ENCODE measurements around the gene MRPS11. TPM values are rescaled to one million over a fixed set of nuclear protein-coding genes. Genes with fewer than 3 reads are reported as not detected.
A peak's percentile ranks its signal among the peaks of the same experiment; 100 is the strongest.
"Not testable (repeated sequence)": the region's sequence is repeated elsewhere in the genome, so short reads cannot be mapped to it uniquely, and the experiment has no call there.

Gene MRPS11
- total RNA-seq, result 10 to 100 TPM; 61.3 to 73.4 (median 67.2) TPM

GRCh38 chr15:88467073-88467934 is at the start of gene MRPS11, which contains the start of gene MRPL46:
Gene MRPS11 (plus strand): TSS chr15:88467708. CDS start chr15:88467718, 10 bp downstream.
Gene MRPL46 (minus strand): TSS chr15:88467388. CDS start chr15:88467377, 11 bp downstream.
- Mint-ChIP-seq H3K4me1 (ENCODE audit: low read depth) (peaks cover 31% of the 10 kb centered on the region), H3K36me3 (ENCODE audit: insufficient read depth) (peaks cover 25% of the 10 kb centered on the region), H3K4me3 (peak within 1 kb of the TSS; percentile 92), H3K27me3 (ENCODE audit: low read depth) (no peaks in the 10 kb centered on the region), H3K9me3 (no peaks in the 10 kb centered on the region)
- ATAC-seq (peak; percentile 86 to 90), DNase-seq (peak; percentile 86)

GRCh38 chr15:88419830-88420229 is 47.7 kb upstream of the MRPS11 start:
- no peaks in the 10 kb centered on the region for H3K9me3 Mint-ChIP-seq
- H3K4me1 Mint-ChIP-seq (ENCODE audit: low read depth), result no peaks in the 10 kb centered on the region
- no peaks in the 10 kb centered on the region for H3K36me3 Mint-ChIP-seq (ENCODE audit: insufficient read depth)
- no peak for DNase-seq
- peak; percentile 89 to 94 for ATAC-seq
- peaks cover 27% of the 10 kb centered on the region for H3K27me3 Mint-ChIP-seq (ENCODE audit: low read depth)
- no peak overlapping the region for H3K4me3 Mint-ChIP-seq

- Mint-ChIP-seq H3K4me1 (ENCODE audit: low read depth) (no peaks in the 10 kb centered on the region), H3K36me3 (ENCODE audit: insufficient read depth) (no peaks in the 10 kb centered on the region), H3K27me3 (ENCODE audit: low read depth) (peaks cover 26% of the 10 kb centered on the region), H3K4me3 (no peak overlapping the region), H3K9me3 (no peaks in the 10 kb centered on the region)
- ATAC-seq (no peak), DNase-seq (no peak)
Observed at GRCh38 chr15:88423331-88423730, 44.2 kb upstream of the MRPS11 start.

DNA sequence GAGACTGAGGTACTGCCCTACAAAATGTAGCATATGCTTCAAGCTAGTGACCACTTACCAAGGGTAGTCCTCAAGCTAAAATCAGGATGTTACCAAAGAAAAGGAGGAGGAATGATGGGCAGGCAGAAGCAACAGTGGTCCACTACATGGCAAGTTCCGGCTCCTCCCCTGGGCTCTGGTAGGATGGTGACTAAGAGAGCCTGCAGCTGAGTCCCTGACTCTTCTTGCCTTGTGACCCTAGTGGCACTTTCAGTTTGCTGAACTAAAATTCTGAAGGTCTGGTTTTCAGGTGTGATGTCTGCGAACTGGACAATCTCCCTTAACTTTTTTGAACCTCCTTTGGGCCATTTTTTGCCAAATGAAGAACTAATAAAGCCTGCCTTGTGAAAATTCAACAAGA is 41.2 kb upstream of the MRPS11 start:
- no peak for ATAC-seq
- Mint-ChIP-seq H3K27me3 (ENCODE audit: low read depth) (peaks cover 26% of the 10 kb centered on the region), H3K4me3 (no peak overlapping the region), H3K4me1 (ENCODE audit: low read depth) (no peaks in the 10 kb centered on the region), H3K36me3 (ENCODE audit: insufficient read depth) (no peaks in the 10 kb centered on the region), H3K9me3 (no peaks in the 10 kb centered on the region)
- DNase-seq, result no peak

DNA sequence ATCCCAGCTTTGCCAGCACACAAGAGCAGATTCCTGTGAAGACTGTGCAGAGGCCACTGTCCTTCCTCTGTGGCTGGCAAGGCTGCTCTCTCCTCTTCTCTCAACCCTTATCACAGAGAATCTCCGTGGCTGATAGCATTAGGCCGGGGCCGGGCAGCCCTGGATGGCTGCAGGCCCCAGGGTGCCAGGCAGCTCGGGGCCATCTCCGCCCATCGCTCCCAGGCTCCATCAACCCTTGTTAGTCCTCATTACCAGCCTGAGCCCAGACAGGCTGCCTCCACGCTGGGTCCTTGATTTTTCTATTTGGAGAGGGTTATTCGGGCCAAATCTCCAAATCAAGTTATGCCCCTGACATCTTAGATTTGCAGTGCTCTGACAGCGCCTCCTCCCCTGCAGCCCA is 39.5 kb upstream of the MRPS11 start:
- ATAC-seq (no peak), DNase-seq (no peak)
- Mint-ChIP-seq H3K4me3 (no peak overlapping the region), H3K9me3 (no peaks in the 10 kb centered on the region), H3K36me3 (ENCODE audit: insufficient read depth) (no peaks in the 10 kb centered on the region), H3K4me1 (ENCODE audit: low read depth) (no peaks in the 10 kb centered on the region), H3K27me3 (ENCODE audit: low read depth) (peaks cover 25% of the 10 kb centered on the region)

GRCh38 chr15:88428805-88429605 is 38.5 kb upstream of the MRPS11 start:
- no peak overlapping the region for H3K4me3 Mint-ChIP-seq

DNA sequence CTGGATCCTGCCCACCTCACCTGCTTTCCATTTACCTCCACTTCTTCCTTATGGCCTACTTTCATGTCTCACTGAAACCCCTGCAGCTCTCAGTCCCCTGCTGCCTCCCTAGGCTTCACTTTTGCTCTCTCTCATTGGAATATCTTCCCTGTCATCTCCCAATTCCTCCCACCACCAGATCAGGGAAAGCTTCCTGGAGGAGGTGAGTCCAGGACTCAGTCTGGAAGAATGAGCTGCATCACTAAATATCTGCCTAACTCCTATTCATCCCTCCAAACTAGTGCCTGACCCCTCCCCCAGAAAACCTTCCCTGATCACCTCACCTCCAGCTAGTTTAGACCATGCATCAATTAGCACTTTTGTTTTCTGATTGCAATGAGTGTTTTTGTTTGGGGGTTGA is 37.5 kb upstream of the MRPS11 start:
- no peak overlapping the region for H3K4me3 Mint-ChIP-seq
- H3K4me1 Mint-ChIP-seq (ENCODE audit: low read depth), result no peaks in the 10 kb centered on the region
- no peaks in the 10 kb centered on the region for H3K9me3 Mint-ChIP-seq
- H3K36me3 Mint-ChIP-seq (ENCODE audit: insufficient read depth), result no peaks in the 10 kb centered on the region
- ATAC-seq, result no peak
- DNase-seq, result no peak
- H3K27me3 Mint-ChIP-seq (ENCODE audit: low read depth), result peaks cover 26% of the 10 kb centered on the region

More at GRCh38 chr15:88428805-88429605, 38.5 kb upstream of the MRPS11 start:
- no peak for ATAC-seq
- no peaks in the 10 kb centered on the region for H3K9me3 Mint-ChIP-seq
- peaks cover 29% of the 10 kb centered on the region for H3K27me3 Mint-ChIP-seq (ENCODE audit: low read depth)
- no peaks in the 10 kb centered on the region for H3K36me3 Mint-ChIP-seq (ENCODE audit: insufficient read depth)
- H3K4me1 Mint-ChIP-seq (ENCODE audit: low read depth), result no peaks in the 10 kb centered on the region
- no peak for DNase-seq

- H3K27me3 Mint-ChIP-seq (ENCODE audit: low read depth), result peaks cover 30% of the 10 kb centered on the region
- no peaks in the 10 kb centered on the region for H3K4me1 Mint-ChIP-seq (ENCODE audit: low read depth)
- ATAC-seq (no peak), DNase-seq (no peak)
- H3K9me3 Mint-ChIP-seq, result no peaks in the 10 kb centered on the region
- H3K36me3 Mint-ChIP-seq (ENCODE audit: insufficient read depth), result no peaks in the 10 kb centered on the region
- no peak overlapping the region for H3K4me3 Mint-ChIP-seq
Observed at GRCh38 chr15:88431441-88431840, 36.1 kb upstream of the MRPS11 start.

DNA sequence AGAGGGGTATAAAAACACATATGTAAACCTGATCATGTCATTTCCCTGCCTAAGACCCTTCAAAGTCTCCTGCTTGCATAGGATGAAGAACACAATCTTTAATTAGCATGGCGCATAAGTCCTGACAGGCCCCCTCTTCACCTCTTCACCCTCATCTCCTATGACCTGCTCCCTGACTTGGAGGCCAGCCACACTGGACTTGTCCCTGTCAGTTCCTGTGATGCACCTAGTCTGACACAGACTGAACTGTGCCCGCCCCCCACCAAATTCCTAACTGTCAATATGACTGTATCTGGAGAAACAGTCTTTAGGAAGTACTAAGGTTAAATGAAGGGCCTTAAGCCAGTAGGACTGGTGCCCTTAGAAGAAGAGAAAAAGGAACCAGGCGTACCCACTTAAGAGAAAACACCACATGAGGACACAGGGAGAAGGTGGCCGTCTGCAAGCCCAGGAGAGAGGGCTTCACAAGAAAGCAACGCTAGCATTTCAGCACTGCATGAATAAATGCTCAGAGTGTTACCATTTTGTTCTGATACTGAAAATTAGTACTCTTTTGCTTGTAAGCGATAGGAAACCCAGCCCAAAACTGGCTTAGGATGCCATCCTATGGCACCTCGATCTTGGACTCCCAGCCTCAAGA is 34.3 kb upstream of the MRPS11 start:
- Mint-ChIP-seq H3K27me3 (ENCODE audit: low read depth) (peaks cover 38% of the 10 kb centered on the region), H3K9me3 (no peaks in the 10 kb centered on the region), H3K36me3 (ENCODE audit: insufficient read depth) (no peaks in the 10 kb centered on the region), H3K4me1 (ENCODE audit: low read depth) (no peaks in the 10 kb centered on the region), H3K4me3 (no peak overlapping the region)
- ATAC-seq (no peak), DNase-seq (no peak)

DNA sequence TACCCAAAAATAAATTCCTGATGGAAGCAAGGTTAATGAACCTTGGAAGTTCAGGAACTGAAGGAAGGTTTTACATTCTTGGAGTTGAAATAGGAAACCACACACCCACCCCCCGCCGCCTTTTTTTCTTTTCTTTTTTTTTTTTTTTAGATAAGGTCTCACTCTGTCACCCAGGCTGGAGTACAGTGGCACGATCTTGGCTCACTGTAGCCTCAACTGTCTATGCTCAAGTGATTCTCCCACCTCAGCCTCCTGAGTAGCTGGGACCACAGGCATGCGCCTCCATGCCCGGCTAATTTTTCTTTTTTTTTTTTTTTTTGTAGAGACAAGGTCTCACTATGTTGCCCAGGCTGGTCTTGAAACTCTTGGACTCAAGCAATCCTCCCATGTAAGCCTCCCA is 33.4 kb upstream of the MRPS11 start:
- not testable (repeated sequence) for ATAC-seq; DNase-seq; H3K36me3 Mint-ChIP-seq (ENCODE audit: insufficient read depth); H3K4me1 Mint-ChIP-seq (ENCODE audit: low read depth); H3K4me3 Mint-ChIP-seq; H3K9me3 Mint-ChIP-seq
- peaks cover 39% of the 10 kb centered on the region for H3K27me3 Mint-ChIP-seq (ENCODE audit: low read depth)

DNA sequence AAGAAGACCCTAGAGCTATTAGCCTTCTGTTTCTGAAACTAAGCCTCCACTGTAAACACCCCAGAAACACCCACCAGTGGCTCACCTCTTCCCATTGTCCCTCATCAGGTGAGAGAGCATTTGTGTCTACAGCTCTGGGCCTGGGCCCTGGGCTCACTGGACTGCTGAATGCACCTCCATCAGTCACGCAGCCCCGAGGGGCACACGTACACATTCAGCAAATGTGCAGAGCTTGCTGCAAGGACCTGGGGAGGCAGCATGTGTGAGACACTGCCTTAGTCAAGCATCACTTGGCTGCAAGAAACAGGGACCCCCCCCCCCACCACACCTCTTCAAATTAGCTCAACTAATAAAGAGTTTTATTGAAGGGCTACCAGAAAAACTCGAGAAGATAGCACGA is 29.3 kb upstream of the MRPS11 start:
- H3K4me1 Mint-ChIP-seq (ENCODE audit: low read depth), result no peaks in the 10 kb centered on the region
- H3K4me3 Mint-ChIP-seq, result no peak overlapping the region
- H3K9me3 Mint-ChIP-seq, result peaks cover 2% of the 10 kb centered on the region
- DNase-seq (no peak), ATAC-seq (no peak)
- H3K36me3 Mint-ChIP-seq (ENCODE audit: insufficient read depth), result no peaks in the 10 kb centered on the region
- peaks cover 53% of the 10 kb centered on the region for H3K27me3 Mint-ChIP-seq (ENCODE audit: low read depth)

DNA sequence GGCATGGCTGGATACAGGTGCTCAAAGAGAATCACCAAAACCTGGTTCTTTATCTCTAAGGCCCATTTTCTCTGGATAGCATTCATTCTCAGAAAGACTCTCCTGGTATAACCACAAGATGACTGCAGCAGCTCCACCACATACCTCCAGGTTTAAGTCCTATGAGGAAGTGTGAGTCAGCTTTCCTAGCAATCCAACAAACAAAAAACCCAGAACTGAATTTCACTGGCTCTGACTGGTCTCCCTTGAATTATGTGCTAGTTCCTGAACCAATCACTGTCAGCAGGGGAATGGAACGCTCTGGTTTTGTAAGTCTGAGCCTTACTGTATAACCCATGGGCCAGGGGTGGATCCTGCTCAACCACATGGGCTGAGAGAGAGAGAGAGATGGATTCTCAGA is 27.5 kb upstream of the MRPS11 start:
- Mint-ChIP-seq H3K4me1 (ENCODE audit: low read depth) (no peaks in the 10 kb centered on the region), H3K9me3 (peaks cover 12% of the 10 kb centered on the region), H3K36me3 (ENCODE audit: insufficient read depth) (no peaks in the 10 kb centered on the region), H3K4me3 (no peak overlapping the region), H3K27me3 (ENCODE audit: low read depth) (peaks cover 55% of the 10 kb centered on the region)
- DNase-seq (no peak), ATAC-seq (no peak)

DNA sequence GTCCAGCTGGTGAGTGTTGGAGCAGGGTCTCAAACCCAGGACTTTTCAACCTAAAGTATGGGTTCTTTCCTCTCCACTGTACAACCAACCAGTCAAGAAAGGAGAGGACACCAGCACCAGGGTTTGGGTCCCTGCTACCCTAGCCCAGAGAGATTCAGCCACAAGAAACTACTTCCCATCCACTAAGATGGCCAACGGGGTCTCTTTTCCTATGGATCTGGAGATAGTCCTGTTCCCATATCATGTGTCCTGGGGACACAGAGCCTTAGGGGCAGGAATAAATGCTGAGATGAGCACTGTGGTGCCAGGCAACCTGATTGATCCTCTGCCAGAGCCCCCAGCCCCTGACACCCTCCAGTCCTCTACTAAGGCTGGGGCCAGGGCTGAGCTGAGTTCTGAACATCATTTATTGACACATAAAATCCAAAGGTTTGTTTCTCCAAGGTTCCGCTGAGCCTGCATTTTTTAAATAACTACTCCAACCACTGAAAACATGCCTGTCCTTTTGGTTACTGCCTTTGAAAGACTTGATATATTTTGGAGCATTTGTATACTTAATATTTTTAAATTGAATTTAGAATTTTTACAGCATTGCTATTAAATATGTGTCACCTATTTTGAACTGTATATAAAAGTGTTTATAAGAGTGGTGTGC is 26.3 kb upstream of the MRPS11 start:
- H3K36me3 Mint-ChIP-seq (ENCODE audit: insufficient read depth), result no peaks in the 10 kb centered on the region
- DNase-seq (no peak), ATAC-seq (no peak)
- peaks cover 12% of the 10 kb centered on the region for H3K9me3 Mint-ChIP-seq
- peaks cover 50% of the 10 kb centered on the region for H3K27me3 Mint-ChIP-seq (ENCODE audit: low read depth)
- H3K4me3 Mint-ChIP-seq, result no peak overlapping the region
- no peaks in the 10 kb centered on the region for H3K4me1 Mint-ChIP-seq (ENCODE audit: low read depth)

DNA sequence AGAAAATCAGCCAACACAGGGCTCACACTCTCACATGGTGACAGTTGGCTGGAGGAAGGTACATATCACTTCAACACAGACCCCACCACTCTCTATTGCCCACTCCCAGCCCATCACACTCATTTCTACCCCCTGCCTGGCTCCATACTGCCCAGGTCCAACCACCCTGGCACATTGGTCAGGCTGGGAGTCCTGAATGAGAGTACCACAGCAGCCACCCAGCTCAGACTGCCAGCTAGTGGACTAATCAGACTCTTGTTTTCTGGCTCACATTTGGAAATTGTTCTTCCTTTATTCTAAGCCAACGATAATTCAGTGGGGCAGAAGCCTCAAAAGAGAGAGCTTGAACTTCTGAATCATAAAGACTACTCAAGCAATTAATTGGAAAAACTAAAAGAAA is 20.3 kb upstream of the MRPS11 start:
- Mint-ChIP-seq H3K27me3 (ENCODE audit: low read depth) (peaks cover 21% of the 10 kb centered on the region), H3K4me1 (ENCODE audit: low read depth) (peaks cover 4% of the 10 kb centered on the region), H3K36me3 (ENCODE audit: insufficient read depth) (no peaks in the 10 kb centered on the region), H3K4me3 (no peak overlapping the region), H3K9me3 (peaks cover 12% of the 10 kb centered on the region)
- ATAC-seq (no peak), DNase-seq (no peak)

Measured in activated T-cell treated with anti-CD3 and anti-CD28 coated beads, Interleukin-2, amount 50 U/mL, for 4 hours (primary cell).